ENCODE measurements around the gene SYTL2.

- TF ChIP-seq CTCF (conservative IDR thresholded peaks at IDR 0.05; ENCODE audit: low read depth, low read length) (no peak), EZH2phosphoT487 (IDR thresholded peaks at IDR 0.05; ENCODE audit: borderline replicate concordance, low read length) (no peak), EZH2 (IDR thresholded peaks at IDR 0.05; ENCODE audit: low read length, unreplicated experiment) (no peak)
Measured at GRCh38 chr11:85717429-85717828, 93.5 kb downstream of the SYTL2 start.

All from PC-3 (cell line).